ENCODE measurements around the gene CNTFR. TPM values are rescaled to one million over a fixed set of nuclear protein-coding genes. Genes with fewer than 3 reads are reported as not detected.

The CNTFR gene
- total and polyA plus RNA-seq, 2 of the 8 experiments (the other 6 are each of a cell fraction or from before 2014, with no cell fraction given) = 1.2 to 4.2 TPM

DNA sequence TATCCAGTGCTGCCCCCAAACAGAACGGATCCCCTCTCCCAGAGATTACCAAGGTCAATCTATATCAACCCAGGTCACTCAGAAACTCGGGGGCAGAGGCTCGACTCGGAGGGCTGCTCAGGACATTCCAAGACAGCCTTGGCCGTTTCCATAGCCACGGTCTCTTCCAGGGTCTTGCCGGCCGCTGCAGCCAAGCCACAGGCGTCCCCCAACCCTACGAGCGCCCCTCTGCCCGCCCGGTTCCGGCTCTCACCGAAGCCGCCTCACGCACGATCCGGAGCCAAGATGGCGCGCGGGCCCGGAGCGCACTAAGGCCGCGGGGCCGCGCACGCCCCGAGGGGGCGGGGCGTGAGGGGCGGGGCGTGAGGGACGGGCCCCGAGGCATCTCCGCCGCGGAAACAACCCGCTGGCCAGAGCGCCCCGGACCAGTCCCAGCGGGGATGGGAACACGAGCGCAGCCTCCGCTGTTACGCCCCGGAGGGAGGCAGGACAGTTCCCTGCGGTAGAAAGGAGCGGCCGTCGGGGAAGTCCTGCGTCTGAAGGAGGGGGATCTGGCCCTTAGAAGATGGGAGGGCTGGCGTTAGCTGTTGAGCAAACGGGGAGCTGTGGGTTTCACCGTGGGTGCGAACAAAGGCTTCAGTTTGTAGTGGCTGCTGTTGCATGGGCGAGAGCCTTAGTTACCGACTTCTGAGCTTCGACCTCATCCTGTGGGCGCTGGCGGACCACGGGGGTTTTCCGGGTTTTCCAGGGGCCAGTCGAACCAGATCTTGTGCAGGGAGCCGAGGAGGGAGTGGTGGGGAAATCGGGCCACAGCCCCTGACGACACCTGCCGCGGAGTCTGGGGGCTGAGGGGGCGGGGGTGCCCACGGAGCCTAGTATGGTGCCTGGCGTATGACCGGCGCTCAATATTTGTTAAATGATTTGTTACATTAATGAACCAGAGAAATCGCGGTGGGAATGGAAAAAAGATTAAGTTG is 22.6 kb upstream of the CNTFR start, which contains the start of gene RPP25L (continued):
- TF ChIP-seq SUZ12 (IDR thresholded peaks at IDR 0.05; ENCODE audit: low read length) (no peak), CTBP2 (IDR thresholded peaks at IDR 0.05; ENCODE audit: borderline replicate concordance, insufficient read depth, insufficient read length, low read length) (no peak), KDM5A (IDR thresholded peaks at IDR 0.05; ENCODE audit: low read length) (no peak), RAD21 (IDR thresholded peaks at IDR 0.05 in 1 of 2, conservative IDR thresholded peaks at IDR 0.05 in 1 of 2; ENCODE audit: low read depth in 2 of 2, low read length in 2 of 2) (no peak), ASH2L (IDR thresholded peaks at IDR 0.05; ENCODE audit: low read length) (peak; percentile 29), POLR2AphosphoS5 (IDR thresholded peaks at IDR 0.05; ENCODE audit: low read depth, low read length) (peak; percentile 74), EZH2 (IDR thresholded peaks at IDR 0.05; ENCODE audit: low read depth, low read length, severe bottlenecking) (no peak), TEAD4 (IDR thresholded peaks at IDR 0.05; ENCODE audit: low read depth, low read length) (no peak), YY1 (IDR thresholded peaks at IDR 0.05; ENCODE audit: low read depth, low read length) (peak; percentile 91), NANOG (IDR thresholded peaks at IDR 0.05; ENCODE audit: insufficient read depth, low read depth, low read length, poor library complexity, severe bottlenecking) (no peak), SP4 (IDR thresholded peaks at IDR 0.05; ENCODE audit: low read length) (0 out of 2 replicates have a peak, but pooled peaks have one; percentile 16), E2F6 (IDR thresholded peaks at IDR 0.05) (peak; percentile 36), POU5F1 (IDR thresholded peaks at IDR 0.05; ENCODE audit: low read depth, low read length) (no peak), KDM1A (IDR thresholded peaks at IDR 0.05; ENCODE audit: borderline replicate concordance, low read length) (no peak; the same call in 1 of the 2 replicates), JUN (IDR thresholded peaks at IDR 0.05; ENCODE audit: low read depth, low read length) (no peak), RNF2 (IDR thresholded peaks at IDR 0.05; ENCODE audit: borderline replicate concordance, low read depth, low read length, missing control alignments, poor library complexity, severe bottlenecking) (no peak), SIX5 (IDR thresholded peaks at IDR 0.05; ENCODE audit: low read depth, low read length) (no peak), SRF (IDR thresholded peaks at IDR 0.05; ENCODE audit: low read depth, low read length) (no peak), TAF1 (IDR thresholded peaks at IDR 0.05; ENCODE audit: low read depth, low read length) (peak; percentile 83), TAF7 (optimal IDR thresholded peaks at IDR 0.05; ENCODE audit: borderline replicate concordance, low read depth, low read length) (peak; percentile 77), EGR1 (IDR thresholded peaks at IDR 0.05; ENCODE audit: borderline replicate concordance, low read depth, low read length) (no peak)

Measured in H1 (cell line).